Vein endothelial cell (primary cell): ENCODE data around the gene TTLL6. TPM values are rescaled to one million over a fixed set of nuclear protein-coding genes. Genes with fewer than 3 reads are reported as not detected.

Experiments used
- small RNA-seq: library from RNA; depleted of rRNA; stranded (forward); fragments of <200 nt; gene quantifications from one replicate; pipeline ENCODE3, GENCODE V24; 2012
- total RNA-seq: library from RNA; depleted of rRNA; stranded (reverse); fragments of >200 nt; gene quantifications from 2 replicates; pipeline ENCODE4 v1.2.3, GENCODE V29; 2012

TTLL6 gene
- not detected in 2 replicates for total RNA-seq

GRCh38 chr17:48816774-48817590 lies at the start of gene TTLL6:
TSS of gene TTLL6 (minus strand) at chr17:48817229. CDS start at chr17:48817072, 157 bp downstream.

GRCh38 chr17:48830840-48831548 lies 14.0 kb upstream of the TTLL6 start, which contains the start of gene CALCOCO2:
TSS of gene CALCOCO2 (plus strand) at chr17:48831035. CDS start at chr17:48841708, 10,673 bp downstream.

GRCh38 chr17:48728232-48729231 lies 88.5 kb downstream of the TTLL6 start, which contains the start of gene HOXB13:
TSS of gene HOXB13 (minus strand) at chr17:48728750. CDS start at chr17:48728593, 157 bp downstream.

GRCh38 chr17:48722915-48723422 lies 94.1 kb downstream of the TTLL6 start, which contains the start of gene PRAC2:
TSS of gene PRAC2 (plus strand) at chr17:48723185. CDS start at chr17:48724411, 1,226 bp downstream.

GRCh38 chr17:48722201-48722907 lies 94.7 kb downstream of the TTLL6 start, which contains the start of gene PRAC1:
TSS of gene PRAC1 (minus strand) at chr17:48722518. CDS start at chr17:48722392, 126 bp downstream.

Small RNA genes lying within 50 kb of the gene (small RNA-seq; reads per million reads assigned to genes)
- gene COX6B1P2 (not detected), gene MIR3185 (not detected), gene RF02132 (not detected), gene RF02133 (not detected), gene RN7SL125P (not detected)

Other genes with a start within 250 kb of the TTLL6 start
- gene HOXB4, start 238.9 kb downstream of the TTLL6 start, total RNA-seq: 5.2 and 6.0 TPM in 2 replicates
- gene HOXB3, start 227.0 kb downstream of the TTLL6 start, total RNA-seq: 15.7 and 21.3 TPM in 2 replicates
- gene HOXB5, start 223.4 kb downstream of the TTLL6 start, total RNA-seq: 0.33 and 0.86 TPM in 2 replicates
- 16.0 and 19.8 TPM in 2 replicates for gene HOXB6, start 212.2 kb downstream of the TTLL6 start, total RNA-seq
- 14.4 and 17.9 TPM in 2 replicates for gene HOXB7, start 206.2 kb downstream of the TTLL6 start, total RNA-seq
- 1.4 and 4.2 TPM in 2 replicates for gene HOXB8, start 201.9 kb downstream of the TTLL6 start, total RNA-seq
- 1.7 and 2.6 TPM in 2 replicates for gene HOXB9, start 190.9 kb downstream of the TTLL6 start, total RNA-seq
- not detected in 2 replicates for gene PRAC1, start 94.7 kb downstream of the TTLL6 start, total RNA-seq
- not detected in 2 replicates for gene PRAC2, start 94.0 kb downstream of the TTLL6 start, total RNA-seq
- gene HOXB13, start 88.5 kb downstream of the TTLL6 start, total RNA-seq: under 0.01 TPM in 1 of 2 replicates, not detected in the other
- 43.8 and 49.3 TPM in 2 replicates for gene CALCOCO2, start 13.8 kb upstream of the TTLL6 start, total RNA-seq
- gene ATP5MC1, start 75.6 kb upstream of the TTLL6 start, total RNA-seq: 50.0 and 143 TPM in 2 replicates
- gene UBE2Z, start 91.2 kb upstream of the TTLL6 start, total RNA-seq: 110 and 113 TPM in 2 replicates
- gene SNF8, start 127.6 kb upstream of the TTLL6 start, total RNA-seq: 84.3 and 101 TPM in 2 replicates
- not detected in 2 replicates for gene GIP, start 151.4 kb upstream of the TTLL6 start, total RNA-seq
- 1.3 and 8.0 TPM in 2 replicates for gene IGF2BP1, start 180.2 kb upstream of the TTLL6 start, total RNA-seq